ENCODE data around the gene RUNDC3A. TPM values are rescaled to one million over a fixed set of nuclear protein-coding genes. Genes with fewer than 3 reads are reported as not detected.

The RUNDC3A gene
- total and polyA plus RNA-seq, 2 of the 13 experiments (the other 11 are each of a cell fraction or from before 2014, with no cell fraction given), result 0.25 TPM; not detected in 1

DNA sequence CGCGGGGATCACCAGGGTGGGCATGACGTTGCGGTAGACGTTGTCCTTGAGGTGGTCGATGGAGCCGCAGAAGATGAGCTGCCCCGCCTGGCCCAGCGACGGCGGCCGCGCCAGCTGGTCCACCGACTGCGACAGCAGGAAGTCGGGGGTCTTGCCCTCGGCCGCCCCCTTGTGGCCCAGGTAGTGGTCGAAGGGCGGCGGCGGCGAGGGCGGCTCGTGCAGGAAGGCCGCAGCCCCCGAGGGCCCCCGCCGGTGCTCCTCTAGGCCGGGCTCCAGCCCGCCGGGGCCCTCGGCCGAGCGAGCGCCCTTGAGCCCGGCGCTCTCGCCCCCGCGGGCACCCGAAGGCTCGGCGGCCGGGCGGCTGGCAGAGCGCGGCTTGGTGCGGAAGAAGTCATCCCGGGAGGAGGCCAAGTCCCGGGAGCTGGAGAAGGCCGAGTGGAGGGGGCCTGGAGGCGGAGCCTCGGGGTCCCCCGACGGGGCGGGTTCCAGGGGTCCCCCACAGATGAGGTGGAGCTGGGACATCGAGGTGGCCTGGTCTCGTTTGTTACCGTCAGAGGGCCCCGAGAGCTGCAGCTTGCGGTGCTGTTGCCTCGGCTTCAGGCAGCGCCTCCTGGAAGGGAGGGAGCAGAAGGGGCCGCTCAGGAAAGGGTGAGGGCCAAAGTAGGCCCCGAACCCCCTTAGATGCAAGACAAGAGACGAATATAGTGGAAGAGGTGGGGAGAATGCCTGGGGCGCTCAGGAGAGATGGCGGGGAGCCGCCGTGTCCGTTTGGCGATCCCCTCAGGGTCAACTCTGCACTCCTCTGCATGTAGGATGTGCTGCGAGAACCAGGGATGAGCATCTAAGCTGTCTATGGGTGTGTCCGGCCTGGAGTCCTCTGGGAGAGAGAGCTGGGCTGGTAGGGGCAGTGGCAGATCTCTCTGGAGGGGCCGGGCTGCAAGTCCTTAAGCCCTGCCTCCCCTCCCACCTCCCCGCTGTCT, 46.5 kb downstream of the RUNDC3A start (continued):
- TF ChIP-seq, protein P1, sequence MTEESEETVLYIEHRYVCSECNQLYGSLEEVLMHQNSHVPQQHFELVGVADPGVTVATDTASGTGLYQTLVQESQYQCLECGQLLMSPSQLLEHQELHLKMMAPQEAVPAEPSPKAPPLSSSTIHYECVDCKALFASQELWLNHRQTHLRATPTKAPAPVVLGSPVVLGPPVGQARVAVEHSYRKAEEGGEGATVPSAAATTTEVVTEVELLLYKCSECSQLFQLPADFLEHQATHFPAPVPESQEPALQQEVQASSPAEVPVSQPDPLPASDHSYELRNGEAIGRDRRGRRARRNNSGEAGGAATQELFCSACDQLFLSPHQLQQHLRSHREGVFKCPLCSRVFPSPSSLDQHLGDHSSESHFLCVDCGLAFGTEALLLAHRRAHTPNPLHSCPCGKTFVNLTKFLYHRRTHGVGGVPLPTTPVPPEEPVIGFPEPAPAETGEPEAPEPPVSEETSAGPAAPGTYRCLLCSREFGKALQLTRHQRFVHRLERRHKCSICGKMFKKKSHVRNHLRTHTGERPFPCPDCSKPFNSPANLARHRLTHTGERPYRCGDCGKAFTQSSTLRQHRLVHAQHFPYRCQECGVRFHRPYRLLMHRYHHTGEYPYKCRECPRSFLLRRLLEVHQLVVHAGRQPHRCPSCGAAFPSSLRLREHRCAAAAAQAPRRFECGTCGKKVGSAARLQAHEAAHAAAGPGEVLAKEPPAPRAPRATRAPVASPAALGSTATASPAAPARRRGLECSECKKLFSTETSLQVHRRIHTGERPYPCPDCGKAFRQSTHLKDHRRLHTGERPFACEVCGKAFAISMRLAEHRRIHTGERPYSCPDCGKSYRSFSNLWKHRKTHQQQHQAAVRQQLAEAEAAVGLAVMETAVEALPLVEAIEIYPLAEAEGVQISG (CRISPR knock-in tag; IDR thresholded peaks at IDR 0.05), result peak; percentile 59; the same call in 1 of the 2 replicates
- TF ChIP-seq SRSF4 (IDR thresholded peaks at IDR 0.05; ENCODE audit: low read depth, low read length, poor library complexity, severe bottlenecking) (no peak), KDM1A (CRISPR knock-in tag; IDR thresholded peaks at IDR 0.05) (no peak), ZNF558 (CRISPR knock-in tag; IDR thresholded peaks at IDR 0.05; ENCODE audit: borderline replicate concordance) (peak; percentile 25; the same call in 1 of the 2 replicates), SMAD1 (CRISPR knock-in tag; IDR thresholded peaks at IDR 0.05; ENCODE audit: borderline replicate concordance, low read depth) (no peak), ZNF224 (CRISPR knock-in tag; IDR thresholded peaks at IDR 0.05) (no peak), ZNF749 (CRISPR knock-in tag; IDR thresholded peaks at IDR 0.05; ENCODE audit: borderline replicate concordance) (no peak), ISL2 (CRISPR knock-in tag; IDR thresholded peaks at IDR 0.05) (0 out of 2 replicates have a peak, but pooled peaks have one; percentile 38), ELF1 (CRISPR knock-in tag; IDR thresholded peaks at IDR 0.05) (peak; percentile 76), TRIM24 (CRISPR knock-in tag; IDR thresholded peaks at IDR 0.05) (no peak), ZNF33B (CRISPR knock-in tag; IDR thresholded peaks at IDR 0.05) (peak; percentile 75; the same call in 1 of the 2 replicates), REXO4 (CRISPR knock-in tag; IDR thresholded peaks at IDR 0.05; ENCODE audit: borderline replicate concordance) (no peak), NPAS2 (CRISPR knock-in tag; IDR thresholded peaks at IDR 0.05; ENCODE audit: borderline replicate concordance) (no peak), SMC3 (IDR thresholded peaks at IDR 0.05; ENCODE audit: low read length) (no peak), CAMTA2 (CRISPR knock-in tag; IDR thresholded peaks at IDR 0.05; ENCODE audit: borderline replicate concordance) (no peak), ADNP (CRISPR knock-in tag; IDR thresholded peaks at IDR 0.05) (no peak), NR2F6 (IDR thresholded peaks at IDR 0.05) (no peak), NR2F6 (CRISPR knock-in tag; IDR thresholded peaks at IDR 0.05) (no peak; the same call in 1 of the 2 replicates), SMARCC2 (IDR thresholded peaks at IDR 0.05) (no peak), ZNF614 (CRISPR knock-in tag; IDR thresholded peaks at IDR 0.05; ENCODE audit: borderline replicate concordance) (no peak), IRF2 (CRISPR knock-in tag; IDR thresholded peaks at IDR 0.05) (peak; percentile 49; the same call in 1 of the 2 replicates), HNF4G (IDR thresholded peaks at IDR 0.05; ENCODE audit: borderline replicate concordance, low read depth, low read length) (no peak), HNF4G (CRISPR knock-in tag; IDR thresholded peaks at IDR 0.05; ENCODE audit: borderline replicate concordance, low read depth) (no peak), TOPORS (CRISPR knock-in tag; IDR thresholded peaks at IDR 0.05) (no peak; the same call in 1 of the 2 replicates)
- TF ChIP-seq, protein P2, sequence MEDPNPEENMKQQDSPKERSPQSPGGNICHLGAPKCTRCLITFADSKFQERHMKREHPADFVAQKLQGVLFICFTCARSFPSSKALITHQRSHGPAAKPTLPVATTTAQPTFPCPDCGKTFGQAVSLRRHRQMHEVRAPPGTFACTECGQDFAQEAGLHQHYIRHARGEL (CRISPR knock-in tag; IDR thresholded peaks at IDR 0.05), result no peak
- TF ChIP-seq, protein P3, sequence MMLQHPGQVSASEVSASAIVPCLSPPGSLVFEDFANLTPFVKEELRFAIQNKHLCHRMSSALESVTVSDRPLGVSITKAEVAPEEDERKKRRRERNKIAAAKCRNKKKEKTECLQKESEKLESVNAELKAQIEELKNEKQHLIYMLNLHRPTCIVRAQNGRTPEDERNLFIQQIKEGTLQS (CRISPR knock-in tag; IDR thresholded peaks at IDR 0.05), result no peak
- TF ChIP-seq, protein P4, sequence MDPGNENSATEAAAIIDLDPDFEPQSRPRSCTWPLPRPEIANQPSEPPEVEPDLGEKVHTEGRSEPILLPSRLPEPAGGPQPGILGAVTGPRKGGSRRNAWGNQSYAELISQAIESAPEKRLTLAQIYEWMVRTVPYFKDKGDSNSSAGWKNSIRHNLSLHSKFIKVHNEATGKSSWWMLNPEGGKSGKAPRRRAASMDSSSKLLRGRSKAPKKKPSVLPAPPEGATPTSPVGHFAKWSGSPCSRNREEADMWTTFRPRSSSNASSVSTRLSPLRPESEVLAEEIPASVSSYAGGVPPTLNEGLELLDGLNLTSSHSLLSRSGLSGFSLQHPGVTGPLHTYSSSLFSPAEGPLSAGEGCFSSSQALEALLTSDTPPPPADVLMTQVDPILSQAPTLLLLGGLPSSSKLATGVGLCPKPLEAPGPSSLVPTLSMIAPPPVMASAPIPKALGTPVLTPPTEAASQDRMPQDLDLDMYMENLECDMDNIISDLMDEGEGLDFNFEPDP (CRISPR knock-in tag; conservative IDR thresholded peaks at IDR 0.05), result no peak
